Measurements from ENCODE around the gene OGG1. TPM values are rescaled to one million over a fixed set of nuclear protein-coding genes. Genes with fewer than 3 reads are reported as not detected.

OGG1 gene
- total and polyA plus RNA-seq, 9 of the 15 experiments (the other 6 are each of a cell fraction or from before 2014, with no cell fraction given) = 6.6 to 33.0 (median 24.4) TPM

DNA sequence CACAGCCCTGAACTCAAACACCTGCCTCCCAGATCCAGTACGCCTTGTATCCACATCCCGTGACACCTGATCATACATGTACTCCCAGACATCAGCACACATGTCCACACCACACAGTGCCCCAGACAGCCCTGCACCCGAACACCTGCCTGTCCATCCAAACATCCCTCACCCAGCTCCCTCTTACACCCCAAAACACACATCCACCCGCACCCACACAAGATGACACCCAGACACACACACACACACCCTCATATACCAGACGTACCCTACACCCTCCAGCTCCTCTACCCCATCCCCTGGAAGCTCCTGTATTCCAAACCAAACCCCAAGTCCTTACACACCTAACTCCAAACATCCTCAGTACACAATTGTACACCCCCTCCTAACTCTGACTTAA is 19.3 kb downstream of the OGG1 start (continued):
- no peak for TF ChIP-seq TFAM (CRISPR knock-in tag; conservative IDR thresholded peaks at IDR 0.05)
- TF ChIP-seq, protein P1, sequence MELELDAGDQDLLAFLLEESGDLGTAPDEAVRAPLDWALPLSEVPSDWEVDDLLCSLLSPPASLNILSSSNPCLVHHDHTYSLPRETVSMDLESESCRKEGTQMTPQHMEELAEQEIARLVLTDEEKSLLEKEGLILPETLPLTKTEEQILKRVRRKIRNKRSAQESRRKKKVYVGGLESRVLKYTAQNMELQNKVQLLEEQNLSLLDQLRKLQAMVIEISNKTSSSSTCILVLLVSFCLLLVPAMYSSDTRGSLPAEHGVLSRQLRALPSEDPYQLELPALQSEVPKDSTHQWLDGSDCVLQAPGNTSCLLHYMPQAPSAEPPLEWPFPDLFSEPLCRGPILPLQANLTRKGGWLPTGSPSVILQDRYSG (tag; conservative IDR thresholded peaks at IDR 0.05; ENCODE audit: low read depth) = no peak
- TF ChIP-seq TSC22D4 (tag; IDR thresholded peaks at IDR 0.05) = no peak
- 0 out of 2 replicates have a peak, but pooled peaks have one; percentile 27 for TF ChIP-seq EHMT2 (IDR thresholded peaks at IDR 0.05)
- no peak for TF ChIP-seq BRD4 (IDR thresholded peaks at IDR 0.05)

DNA sequence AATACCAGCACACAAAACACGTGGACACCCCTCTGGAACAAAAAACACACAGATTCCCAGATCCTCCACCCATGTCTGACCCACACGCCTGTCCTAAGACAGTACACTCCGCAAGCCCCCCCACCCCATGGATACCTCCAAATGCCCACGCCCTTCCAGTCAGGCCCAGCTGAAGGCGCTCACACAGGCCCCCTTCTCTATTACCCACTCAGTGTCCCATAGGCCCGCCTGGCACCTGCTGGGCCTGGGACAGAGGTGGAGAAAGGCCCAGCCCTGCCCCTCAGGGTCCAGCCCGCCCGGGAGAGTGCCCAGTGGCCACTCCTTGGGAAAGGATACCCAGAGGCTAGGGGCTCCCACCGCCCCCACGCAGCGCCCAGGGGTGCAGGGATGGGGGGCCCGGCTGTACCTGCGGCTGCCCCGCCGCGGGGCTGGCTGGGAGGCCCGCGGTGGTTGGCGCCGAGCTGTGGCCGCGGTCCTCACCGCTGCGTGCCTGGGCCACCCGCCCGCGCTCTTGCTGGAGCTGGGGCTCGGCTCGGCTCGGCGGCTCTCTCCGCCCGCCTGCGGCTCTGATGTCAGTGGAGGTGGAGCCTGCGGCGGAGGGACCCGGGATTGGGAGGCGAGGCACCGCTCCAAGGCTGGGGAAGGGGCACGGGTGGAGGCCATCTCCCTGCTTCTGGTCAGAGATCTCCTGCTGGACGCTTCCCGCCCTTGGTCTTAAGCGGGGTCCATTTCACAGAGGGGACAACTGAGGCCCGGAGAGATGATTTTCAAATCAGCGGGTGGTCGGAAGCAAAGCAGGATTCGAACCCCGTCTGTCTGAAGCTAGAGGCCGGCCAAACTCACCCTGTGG is 19.9 kb downstream of the OGG1 start, which contains the start of gene CAMK1:
TSS of gene CAMK1 (minus strand) at position 522 of the 850 bp plus-strand sequence. CDS start 2,198 bp downstream, outside the sequence.
- Histone ChIP-seq H3K27me3 (ENCODE audit: control insufficient read depth in 2 of 2, insufficient read depth in 2 of 2, low read length in 2 of 2) (no peaks in the 10 kb centered on the region), H3K4me3 (peak within 1 kb of the TSS; percentile 37), H2AFZ (ENCODE audit: low read depth, low read length) (peak within 1 kb of the TSS; percentile 83), H3K9me3 (replicated peaks; ENCODE audit: control insufficient read depth, insufficient read depth, low read depth, low read length) (no peaks in the 10 kb centered on the region), H3K27ac (ENCODE audit: extremely low read depth, low read depth, low read length) (no peak within 1 kb of the TSS), H4K20me1 (replicated peaks; ENCODE audit: control insufficient read depth, insufficient read depth, low read length) (no peaks in the 10 kb centered on the region), H3K36me3 (ENCODE audit: control insufficient read depth, insufficient read depth, low read length) (no peaks in the 10 kb centered on the region), H3K79me2 (ENCODE audit: control insufficient read depth, insufficient read depth, low read length) (no peaks in the 10 kb centered on the region), H3K9me1 (ENCODE audit: control insufficient read depth, insufficient read depth, low read length) (no peaks in the 10 kb centered on the region), H3K9ac (ENCODE audit: insufficient read depth in 1 of 2, low read depth in 2 of 2, low read length in 2 of 2) (peak within 1 kb of the TSS; percentile 48 to 79; a peak in 3 of 4 replicates), H3K4me1 (replicated peaks in 1 of 2; ENCODE audit: control insufficient read depth in 2 of 2, insufficient read depth in 2 of 2, low read length in 2 of 2) (peaks cover 0 to 19% of the 10 kb centered on the region in 2 experiments; a peak in 3 of 5 replicates), H3K4me2 (ENCODE audit: insufficient read depth, low read length) (peak within 1 kb of the TSS; percentile 71)
- ATAC-seq (peak; percentile 89), DNase-seq (ENCODE audit: extremely low read depth in 1 of 4, low spot score in 3 of 4) (peak; percentile 60 to 76 (median 72)), FAIRE-seq (no peak)
- BruUV-seq (replicated peaks) = no TSS peak
- 42% methylated on average over 39 of the region's 49 CpGs for WGBS (ENCODE audit: insufficient coverage, low coverage, missing lambda C conversion rate)
- intact Hi-C loops (cut with micrococcal nuclease) (no loop called here), in situ Hi-C loops (cut with MboI) (no loop called here)
- CTCF ChIA-PET (ENCODE audit: low intra/inter-chr PET ratio) = no interaction called here
- POLR2A ChIA-PET = interaction anchor here (0.6 to 0.9 kb wide), 5 partner anchors 10 to 316 kb away, joined by 3 to 5 read pairs (median 4); partner anchors contain the start of gene EMC3
- TF ChIP-seq MYNN (IDR thresholded peaks at IDR 0.05) (0 out of 2 replicates have a peak, but pooled peaks have one; percentile 18), MYNN (CRISPR knock-in tag; IDR thresholded peaks at IDR 0.05) (no peak), LCOR (CRISPR knock-in tag; IDR thresholded peaks at IDR 0.05) (no peak), NEUROD1 (IDR thresholded peaks at IDR 0.05; ENCODE audit: borderline replicate concordance, low read depth, low read length, partially characterized antibody) (no peak), ATF7 (IDR thresholded peaks at IDR 0.05) (peak; percentile 43; the same call in 1 of the 2 replicates), XRCC3 (IDR thresholded peaks at IDR 0.05) (no peak), CBX1 (IDR thresholded peaks at IDR 0.05; ENCODE audit: low read depth) (0 out of 2 replicates have a peak, but pooled peaks have one; percentile 56)
- TF ChIP-seq, protein P2, sequence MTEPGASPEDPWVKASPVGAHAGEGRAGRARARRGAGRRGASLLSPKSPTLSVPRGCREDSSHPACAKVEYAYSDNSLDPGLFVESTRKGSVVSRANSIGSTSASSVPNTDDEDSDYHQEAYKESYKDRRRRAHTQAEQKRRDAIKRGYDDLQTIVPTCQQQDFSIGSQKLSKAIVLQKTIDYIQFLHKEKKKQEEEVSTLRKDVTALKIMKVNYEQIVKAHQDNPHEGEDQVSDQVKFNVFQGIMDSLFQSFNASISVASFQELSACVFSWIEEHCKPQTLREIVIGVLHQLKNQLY (CRISPR knock-in tag; conservative IDR thresholded peaks at IDR 0.05) = no peak
- TF ChIP-seq, protein P3, sequence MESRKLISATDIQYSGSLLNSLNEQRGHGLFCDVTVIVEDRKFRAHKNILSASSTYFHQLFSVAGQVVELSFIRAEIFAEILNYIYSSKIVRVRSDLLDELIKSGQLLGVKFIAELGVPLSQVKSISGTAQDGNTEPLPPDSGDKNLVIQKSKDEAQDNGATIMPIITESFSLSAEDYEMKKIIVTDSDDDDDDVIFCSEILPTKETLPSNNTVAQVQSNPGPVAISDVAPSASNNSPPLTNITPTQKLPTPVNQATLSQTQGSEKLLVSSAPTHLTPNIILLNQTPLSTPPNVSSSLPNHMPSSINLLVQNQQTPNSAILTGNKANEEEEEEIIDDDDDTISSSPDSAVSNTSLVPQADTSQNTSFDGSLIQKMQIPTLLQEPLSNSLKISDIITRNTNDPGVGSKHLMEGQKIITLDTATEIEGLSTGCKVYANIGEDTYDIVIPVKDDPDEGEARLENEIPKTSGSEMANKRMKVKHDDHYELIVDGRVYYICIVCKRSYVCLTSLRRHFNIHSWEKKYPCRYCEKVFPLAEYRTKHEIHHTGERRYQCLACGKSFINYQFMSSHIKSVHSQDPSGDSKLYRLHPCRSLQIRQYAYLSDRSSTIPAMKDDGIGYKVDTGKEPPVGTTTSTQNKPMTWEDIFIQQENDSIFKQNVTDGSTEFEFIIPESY (CRISPR knock-in tag; IDR thresholded peaks at IDR 0.05) = peak; percentile 65
